Breast epithelium (tissue), 4 donors: Measurements from ENCODE around the gene NAA38. TPM values are rescaled to one million over a fixed set of nuclear protein-coding genes. Genes with fewer than 3 reads are reported as not detected.

Experiments
- DNase-seq, 2 donors: peaks; one replicate each; pipeline ENCODE4 v3.0.0-alpha.2; 2019; ENCODE audit warnings: low spot score in 2 of 2
- H3K27ac ChIP-seq, 2 donors: fragments of 200-600 bp; sonication (generic) in 1 of 2; one replicate each; pipeline ENCODE4 v1.5.1; 2016 to 2019; ENCODE audit warnings: mild to moderate bottlenecking in 1 of 2
- H3K27me3 ChIP-seq, 2 donors: fragments of 200-600 bp; sonication (generic) in 1 of 2; one replicate each; pipeline versions ENCODE4 v1.5.1 to v1.6.0; 2017 to 2019; ENCODE audit warnings: control low read depth in 1 of 2, mild to moderate bottlenecking in 1 of 2
- H3K36me3 ChIP-seq: fragments of 200-600 bp; one replicate; pipeline ENCODE4 v1.5.1; 2019
- H3K4me1 ChIP-seq, 2 donors: fragments of 200-600 bp; sonication (generic); one replicate each; pipeline ENCODE4 v1.5.1; 2016 to 2019; ENCODE audit warnings: control low read depth in 1 of 2
- H3K4me3 ChIP-seq, 3 donors: fragments of 200-600 bp; sonication (generic); 1 replicate in 2 of 3; 2 replicates in 1 of 3; pipeline ENCODE4 v1.5.1; 2016 to 2019; ENCODE audit warnings: mild to moderate bottlenecking in 3 of 3, moderate library complexity in 2 of 3
- H3K9me3 ChIP-seq, 2 donors: fragments of 200-600 bp; sonication (generic) in 1 of 2; one replicate each; pipeline ENCODE4 v1.5.1; 2016 to 2019; ENCODE audit warnings: control low read depth in 1 of 2
- POLR2A ChIP-seq: fragments of 450-650 bp; IDR thresholded peaks from one replicate; pipeline ENCODE4 v1.6.1; 2016; ENCODE audit warnings: antibody characterized with exemption, mild to moderate bottlenecking, moderate library complexity
- POLR2AphosphoS5 ChIP-seq, 3 donors: sonication (generic); formaldehyde crosslinking; IDR thresholded peaks; one replicate each; pipeline ENCODE4 v1.6.1; 2017; ENCODE audit warnings: antibody characterized with exemption in 3 of 3
- intact Hi-C: fragments of 100-400 bp; cut with DNase I; formaldehyde crosslinking; loops from one replicate; pipeline ENCODE4 v1.15.1; 2023; ENCODE audit warnings: low total_unique reads
- total RNA-seq, 3 donors: library from RNA; depleted of rRNA; stranded (reverse); fragments of >200 nt; gene quantifications; one replicate each; pipeline ENCODE4 v1.1.0, GENCODE V29; 2016
- TF ChIP-seq, protein P1 (sequence below), 3 donors: fragments of 450-650 bp; IDR thresholded peaks; one replicate each; pipeline ENCODE4 v1.5.1; 2016 to 2017; ENCODE audit warnings: antibody characterized with exemption in 3 of 3, mild to moderate bottlenecking in 3 of 3, moderate library complexity in 3 of 3

NAA38 gene
- total RNA-seq, 3 donors from 2014 or later = 84.7 to 92.4 (median 89.9) TPM

DNA sequence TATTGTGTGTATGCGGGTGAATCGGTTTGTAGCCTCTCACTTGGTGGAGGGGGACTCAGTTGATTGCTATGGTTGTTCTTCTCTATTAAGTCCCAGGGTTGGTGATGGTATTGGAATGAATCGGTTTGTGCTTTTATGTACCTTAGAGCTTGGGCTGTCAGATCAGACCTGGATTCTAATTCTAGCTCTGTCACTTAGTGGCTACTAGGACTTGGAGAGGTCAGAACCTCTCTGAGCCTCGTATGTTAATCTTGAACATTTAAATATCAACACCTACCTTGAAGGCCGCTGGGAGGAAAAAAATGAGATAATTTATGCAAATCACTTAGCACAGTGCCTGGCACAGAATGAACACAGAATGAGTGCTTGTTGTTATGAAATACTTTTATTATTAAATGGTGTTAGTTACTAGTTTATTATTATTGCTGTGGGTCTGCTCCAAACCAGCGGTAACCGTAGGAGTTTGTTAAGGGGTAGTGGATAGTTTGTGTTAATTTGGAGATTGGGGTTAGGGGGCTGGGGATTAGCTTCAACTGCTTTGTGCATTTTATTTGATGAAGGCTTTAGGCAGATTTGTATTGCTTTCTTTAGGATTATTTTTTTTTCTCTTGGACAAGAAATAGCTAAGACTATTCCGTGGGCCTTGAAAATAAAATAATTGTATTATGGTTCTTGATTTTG, 19.8 kb downstream of the NAA38 start:
- H3K27ac ChIP-seq = peak overlapping the region; percentile 97 to 99
- peaks cover 8 to 38% of the 10 kb centered on the region in 2 donors for H3K4me1 ChIP-seq
- no peaks in the 10 kb centered on the region for H3K36me3 ChIP-seq
- H3K4me3 ChIP-seq = peak overlapping the region in 2 of 3 donors; percentile 32 to 74
- intact Hi-C loops = no loop called here
- no peak for DNase-seq
- no peaks in the 10 kb centered on the region for H3K9me3 ChIP-seq
- TF ChIP-seq POLR2A = no peak
- TF ChIP-seq, protein P1, sequence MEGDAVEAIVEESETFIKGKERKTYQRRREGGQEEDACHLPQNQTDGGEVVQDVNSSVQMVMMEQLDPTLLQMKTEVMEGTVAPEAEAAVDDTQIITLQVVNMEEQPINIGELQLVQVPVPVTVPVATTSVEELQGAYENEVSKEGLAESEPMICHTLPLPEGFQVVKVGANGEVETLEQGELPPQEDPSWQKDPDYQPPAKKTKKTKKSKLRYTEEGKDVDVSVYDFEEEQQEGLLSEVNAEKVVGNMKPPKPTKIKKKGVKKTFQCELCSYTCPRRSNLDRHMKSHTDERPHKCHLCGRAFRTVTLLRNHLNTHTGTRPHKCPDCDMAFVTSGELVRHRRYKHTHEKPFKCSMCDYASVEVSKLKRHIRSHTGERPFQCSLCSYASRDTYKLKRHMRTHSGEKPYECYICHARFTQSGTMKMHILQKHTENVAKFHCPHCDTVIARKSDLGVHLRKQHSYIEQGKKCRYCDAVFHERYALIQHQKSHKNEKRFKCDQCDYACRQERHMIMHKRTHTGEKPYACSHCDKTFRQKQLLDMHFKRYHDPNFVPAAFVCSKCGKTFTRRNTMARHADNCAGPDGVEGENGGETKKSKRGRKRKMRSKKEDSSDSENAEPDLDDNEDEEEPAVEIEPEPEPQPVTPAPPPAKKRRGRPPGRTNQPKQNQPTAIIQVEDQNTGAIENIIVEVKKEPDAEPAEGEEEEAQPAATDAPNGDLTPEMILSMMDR (IDR thresholded peaks at IDR 0.05) = no peak
- no peak for TF ChIP-seq POLR2AphosphoS5 (IDR thresholded peaks at IDR 0.05)
- no peaks in the 10 kb centered on the region for H3K27me3 ChIP-seq

DNA sequence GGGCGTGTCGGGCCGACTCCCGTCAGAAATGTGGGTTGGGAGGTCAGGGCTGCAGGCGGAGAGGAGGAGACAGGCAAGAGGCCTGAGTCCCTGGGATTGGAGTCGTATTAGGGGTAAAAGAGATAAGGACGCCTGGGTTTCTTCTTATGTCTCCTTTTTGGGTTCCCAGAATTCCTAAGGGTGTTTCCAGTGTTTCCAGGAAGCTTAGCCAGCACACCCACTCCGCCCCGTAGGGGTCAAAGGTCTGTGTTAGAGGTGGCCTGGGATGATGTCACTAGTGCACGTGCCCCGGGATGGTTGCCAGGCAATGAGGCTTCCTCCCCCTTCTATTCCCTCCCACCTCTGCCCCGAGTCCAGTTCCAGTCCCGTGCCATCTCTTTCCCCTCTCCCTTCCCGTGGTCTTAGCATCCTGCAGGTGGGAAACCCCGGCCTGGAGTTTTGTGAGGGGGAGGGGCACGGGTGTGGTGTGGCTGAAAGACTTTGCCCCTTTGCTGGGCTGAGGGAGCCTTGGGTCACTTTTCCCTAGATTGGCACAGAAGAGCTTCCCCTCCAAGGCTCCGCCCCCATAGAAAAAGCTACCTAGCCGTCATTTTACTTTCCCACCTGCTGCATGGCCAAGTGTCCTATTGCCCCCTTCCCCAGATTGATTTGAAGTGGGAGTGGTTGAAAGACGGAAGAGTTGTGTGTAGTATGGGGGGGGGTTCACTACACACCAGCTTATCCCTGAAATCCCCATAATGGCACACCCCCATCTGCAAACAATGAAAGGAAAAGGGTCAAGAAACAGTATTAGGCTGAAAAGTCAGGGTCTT, 20.6 kb downstream of the NAA38 start:
- peaks cover 8 to 38% of the 10 kb centered on the region in 2 donors for H3K4me1 ChIP-seq
- peak overlapping the region; percentile 97 to 99 for H3K27ac ChIP-seq
- no peaks in the 10 kb centered on the region for H3K36me3 ChIP-seq
- H3K4me3 ChIP-seq = peak overlapping the region; percentile 70 to 74 (median 74)
- no peak for TF ChIP-seq POLR2A
- TF ChIP-seq POLR2AphosphoS5 (IDR thresholded peaks at IDR 0.05) = peak; percentile 45 to 87 (median 83)
- no peaks in the 10 kb centered on the region for H3K27me3 ChIP-seq
- DNase-seq = peak; percentile 76 to 86
- no peaks in the 10 kb centered on the region for H3K9me3 ChIP-seq
- intact Hi-C loops = no loop called here

DNA sequence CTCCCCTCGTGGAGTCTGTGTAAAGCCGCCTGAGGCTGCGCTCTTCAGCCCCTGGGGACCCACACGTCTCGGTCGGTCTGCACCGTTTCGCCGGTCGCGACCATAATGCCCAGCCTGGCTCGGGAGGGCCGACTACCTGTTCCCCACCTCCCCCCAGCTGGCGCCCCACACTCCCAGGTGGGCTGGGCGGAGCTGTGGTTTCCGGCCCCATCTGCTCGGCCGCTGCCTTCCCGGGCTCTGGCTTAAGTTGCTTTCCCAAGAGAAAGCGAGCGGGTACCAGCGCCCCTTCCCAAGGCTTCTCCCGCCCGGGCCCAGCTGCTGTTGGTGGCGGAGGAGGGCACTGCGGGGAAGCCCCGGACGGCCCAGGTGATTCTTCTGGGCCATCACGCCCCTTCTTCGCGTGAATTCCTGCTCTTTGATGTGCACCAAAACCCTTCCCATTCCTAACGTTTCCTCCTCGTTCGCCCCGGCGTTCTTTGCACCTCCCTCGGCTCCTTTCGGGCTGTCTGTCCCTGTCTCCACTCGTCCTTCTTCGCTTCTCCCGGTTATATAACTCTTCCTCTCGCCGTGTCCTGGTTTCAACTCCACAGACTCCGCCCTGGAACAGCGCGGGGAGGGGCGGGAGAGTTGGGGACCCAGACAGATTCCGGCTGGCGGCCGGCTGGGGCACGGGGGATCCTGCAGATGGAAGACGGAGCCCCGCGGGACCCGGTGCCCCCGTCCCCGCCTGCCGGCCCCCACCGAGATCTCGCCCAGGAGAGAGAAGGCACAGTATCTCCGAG, 21.4 kb downstream of the NAA38 start:
- TF ChIP-seq, protein P1 (IDR thresholded peaks at IDR 0.05) = no peak
- TF ChIP-seq POLR2A (no peak), POLR2AphosphoS5 (IDR thresholded peaks at IDR 0.05) (peak; percentile 14 to 27 (median 15))
- intact Hi-C loops = no loop called here
- Histone ChIP-seq H3K36me3 (no peaks in the 10 kb centered on the region), H3K4me1 (peaks cover 8 to 34% of the 10 kb centered on the region in 2 donors), H3K9me3 (no peaks in the 10 kb centered on the region), H3K27me3 (no peaks in the 10 kb centered on the region), H3K27ac (peak overlapping the region; percentile 97 to 99), H3K4me3 (peak overlapping the region; percentile 70 to 74 (median 74))
- peak; percentile 48 to 75 for DNase-seq

DNA sequence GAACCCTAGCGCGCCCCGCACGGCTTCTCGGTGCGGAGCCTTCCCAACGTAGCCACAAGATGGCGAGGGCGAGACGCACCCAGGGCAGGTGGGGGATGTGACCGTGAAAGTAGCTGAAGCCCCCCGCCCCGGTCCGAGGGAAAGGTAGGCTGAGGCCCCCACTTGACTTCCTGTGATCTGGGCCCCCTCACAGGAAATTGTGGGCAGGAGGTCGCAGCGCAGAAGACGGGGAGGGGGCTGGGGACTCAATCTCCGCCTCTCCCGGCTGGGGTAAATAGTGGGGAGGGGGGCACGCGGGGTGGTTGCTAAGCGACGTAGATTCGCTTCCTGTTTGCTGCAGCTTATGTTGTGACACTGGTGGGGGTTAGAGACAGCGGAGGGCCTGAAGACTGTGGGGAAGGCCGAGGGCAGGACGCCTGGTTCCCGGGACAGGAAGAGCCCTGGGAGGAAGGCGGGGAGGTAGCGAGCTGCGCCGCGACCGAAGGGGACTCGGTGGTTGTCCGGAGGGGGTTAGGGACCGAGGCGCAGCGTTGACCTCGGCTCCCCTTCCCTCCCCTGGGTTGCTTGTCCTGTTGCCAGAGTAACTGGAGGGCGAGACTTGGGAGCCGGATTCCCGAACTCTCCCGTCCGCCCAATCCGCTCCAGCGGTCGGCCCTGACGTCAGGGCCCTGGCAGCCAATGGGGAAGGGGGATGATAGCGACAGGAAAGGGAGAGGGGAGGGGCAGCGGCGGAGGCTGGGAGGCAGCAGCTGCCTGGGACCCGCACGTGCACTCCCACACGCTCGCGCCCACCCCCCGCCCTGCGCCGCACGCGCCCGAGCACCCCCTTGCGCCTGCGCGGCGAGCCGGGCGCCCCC, 22.2 kb downstream of the NAA38 start:
- H3K4me3 ChIP-seq = peak overlapping the region; percentile 70 to 74 (median 74)
- DNase-seq = peak; percentile 97
- H3K27me3 ChIP-seq = no peaks in the 10 kb centered on the region
- peak; percentile 85 for TF ChIP-seq POLR2A
- TF ChIP-seq, protein P1 (IDR thresholded peaks at IDR 0.05) = peak; percentile 61 to 92 (median 78)
- peak; percentile 69 to 88 (median 84) for TF ChIP-seq POLR2AphosphoS5 (IDR thresholded peaks at IDR 0.05)
- H3K9me3 ChIP-seq = no peaks in the 10 kb centered on the region
- peak overlapping the region; percentile 97 to 99 for H3K27ac ChIP-seq
- no peaks in the 10 kb centered on the region for H3K36me3 ChIP-seq
- H3K4me1 ChIP-seq = peaks cover 8 to 29% of the 10 kb centered on the region in 2 donors
- intact Hi-C loops = no loop called here
